Measurements from ENCODE around the gene ZNF112.
"Not testable (repeated sequence)": the region's sequence is repeated elsewhere in the genome, so short reads cannot be mapped to it uniquely, and the experiment has no call there.

ZNF112 gene

GRCh38 chr19:44356383-44357111 lies at the start of gene ZNF112:
ZNF112 (minus strand) TSS chr19:44356680; CDS start chr19:44340539, 16,141 bp downstream.
- DNase-seq (ENCODE audit: low spot score), result peak; percentile 37

- peak; percentile 96 for DNase-seq (ENCODE audit: low spot score)
Measured at GRCh38 chr19:44401139-44402115, 44.9 kb upstream of the ZNF112 start, which contains the start of gene ZNF285. ZNF285 (minus strand) TSS chr19:44401608; CDS start chr19:44397213, 4,395 bp downstream.

GRCh38 chr19:44389268-44389667 lies 32.8 kb upstream of the ZNF112 start:
- DNase-seq (ENCODE audit: low spot score), result not testable (repeated sequence)

GRCh38 chr19:44374789-44375188 lies 18.3 kb upstream of the ZNF112 start:
- no peak for DNase-seq (ENCODE audit: low spot score)

- DNase-seq (ENCODE audit: low spot score), result no peak
Measured at GRCh38 chr19:44371815-44372480, 15.5 kb upstream of the ZNF112 start.

- peak; percentile 3 for DNase-seq (ENCODE audit: low spot score)
Measured at GRCh38 chr19:44367024-44367423, 10.5 kb upstream of the ZNF112 start.

GRCh38 chr19:44346556-44346955 lies 9.9 kb downstream of the ZNF112 start:
- no peak for DNase-seq (ENCODE audit: low spot score)

- DNase-seq (ENCODE audit: low spot score), result no peak
Measured at GRCh38 chr19:44345959-44346358, 10.5 kb downstream of the ZNF112 start.

GRCh38 chr19:44344255-44344654 lies 12.2 kb downstream of the ZNF112 start:
- no peak for DNase-seq (ENCODE audit: low spot score)

- DNase-seq (ENCODE audit: low spot score), result no peak
Measured at GRCh38 chr19:44341794-44342193, 14.7 kb downstream of the ZNF112 start.

GRCh38 chr19:44334639-44335038 lies 21.8 kb downstream of the ZNF112 start:
- DNase-seq (ENCODE audit: low spot score), result not testable (repeated sequence)

- no peak for DNase-seq (ENCODE audit: low spot score)
Measured at GRCh38 chr19:44332145-44332544, 24.3 kb downstream of the ZNF112 start.

- no peak for DNase-seq (ENCODE audit: low spot score)
Measured at GRCh38 chr19:44315883-44316282, 40.6 kb downstream of the ZNF112 start.

GRCh38 chr19:44313231-44313630 lies 43.2 kb downstream of the ZNF112 start:
- DNase-seq (ENCODE audit: low spot score), result no peak

- DNase-seq (ENCODE audit: low spot score), result peak; percentile 6
Measured at GRCh38 chr19:44308011-44308410, 48.5 kb downstream of the ZNF112 start.

GRCh38 chr19:44306283-44306682 lies 50.2 kb downstream of the ZNF112 start:
- no peak for DNase-seq (ENCODE audit: low spot score)

- DNase-seq (ENCODE audit: low spot score), result no peak
Measured at GRCh38 chr19:44305457-44305856, 51.0 kb downstream of the ZNF112 start.

- DNase-seq (ENCODE audit: low spot score), result peak; percentile 89
Measured at GRCh38 chr19:44304659-44305193, 51.8 kb downstream of the ZNF112 start, which contains the start of gene ZNF235. ZNF235 (minus strand) TSS chr19:44305025; CDS start chr19:44303404, 1,621 bp downstream.

GRCh38 chr19:44303976-44304568 lies 52.4 kb downstream of the ZNF112 start:
- peak; percentile 29 for DNase-seq (ENCODE audit: low spot score)

- DNase-seq (ENCODE audit: low spot score), result no peak
Measured at GRCh38 chr19:44303320-44303719, 53.2 kb downstream of the ZNF112 start.

- DNase-seq (ENCODE audit: low spot score), result no peak
Measured at GRCh38 chr19:44284968-44285367, 71.5 kb downstream of the ZNF112 start.

All from hepatic stellate cell (primary cell).